Calu3 (cell line): ENCODE measurements around the gene MFN2. TPM values are rescaled to one million over a fixed set of nuclear protein-coding genes. Genes with fewer than 3 reads are reported as not detected.
"Not testable (repeated sequence)": the region's sequence is repeated elsewhere in the genome, so short reads cannot be mapped to it uniquely, and the experiment has no call there.

Source experiments
- BruUV-seq: library from RNA; stranded (reverse); fragments of 400-500 nt; replicated peaks from 2 replicates; lab custom pipeline; 2021; lab: Mats Ljungman, UMichigan
- CTCF ChIA-PET: fragments of 300-600 bp; sonication (Branson Sonifier 250); formaldehyde crosslinking; loops from one replicate; lab custom pipeline; 2022; ENCODE audit warnings: antibody characterized with exemption; lab: Charles Lee
- DNase-seq: peaks from one replicate; pipeline ENCODE4 v3.0.0; 2022
- H3K27ac Mint-ChIP-seq: one replicate; pipeline ENCODE4 v1.8.0; 2022; ENCODE audit warnings: mixed read lengths; ENCODE audit not compliant: unreplicated experiment
- H3K27me3 Mint-ChIP-seq: one replicate; pipeline ENCODE4 v1.8.0; 2022; ENCODE audit warnings: mixed read lengths; ENCODE audit not compliant: unreplicated experiment
- H3K36me3 Mint-ChIP-seq: one replicate; pipeline ENCODE4 v1.8.0; 2022; ENCODE audit warnings: mild to moderate bottlenecking, moderate library complexity, mixed read lengths; ENCODE audit not compliant: insufficient read depth, unreplicated experiment
- H3K4me1 Mint-ChIP-seq: one replicate; pipeline ENCODE4 v1.8.0; 2022; ENCODE audit warnings: mild to moderate bottlenecking, low read depth, mixed read lengths; ENCODE audit not compliant: unreplicated experiment
- H3K4me3 Mint-ChIP-seq: one replicate; pipeline ENCODE4 v1.8.0; 2022; ENCODE audit warnings: mild to moderate bottlenecking, low read depth, moderate library complexity, mixed read lengths; ENCODE audit not compliant: unreplicated experiment
- H3K9me3 Mint-ChIP-seq: one replicate; pipeline ENCODE4 v1.8.0; 2022; ENCODE audit warnings: low read depth, mixed read lengths; ENCODE audit not compliant: unreplicated experiment
- intact Hi-C: fragments of 100-400 bp; cut with micrococcal nuclease; formaldehyde crosslinking; loops from one replicate; pipeline ENCODE4 v1.10.0; 2022; ENCODE audit not compliant: unreplicated experiment
- total RNA-seq: library from RNA; stranded (reverse); gene quantifications from 2 replicates; pipeline ENCODE4 v1.2.3, GENCODE V29; 2022
- TF ChIP-seq, protein P1 (sequence below): fragments of 200-600 bp; IDR thresholded peaks from one replicate; pipeline ENCODE4 v1.8.0; 2022; ENCODE audit warnings: antibody characterized with exemption; ENCODE audit not compliant: unreplicated experiment

Gene MFN2
- total RNA-seq, 1 experiment from 2014 or later, result 61.8 TPM

DNA sequence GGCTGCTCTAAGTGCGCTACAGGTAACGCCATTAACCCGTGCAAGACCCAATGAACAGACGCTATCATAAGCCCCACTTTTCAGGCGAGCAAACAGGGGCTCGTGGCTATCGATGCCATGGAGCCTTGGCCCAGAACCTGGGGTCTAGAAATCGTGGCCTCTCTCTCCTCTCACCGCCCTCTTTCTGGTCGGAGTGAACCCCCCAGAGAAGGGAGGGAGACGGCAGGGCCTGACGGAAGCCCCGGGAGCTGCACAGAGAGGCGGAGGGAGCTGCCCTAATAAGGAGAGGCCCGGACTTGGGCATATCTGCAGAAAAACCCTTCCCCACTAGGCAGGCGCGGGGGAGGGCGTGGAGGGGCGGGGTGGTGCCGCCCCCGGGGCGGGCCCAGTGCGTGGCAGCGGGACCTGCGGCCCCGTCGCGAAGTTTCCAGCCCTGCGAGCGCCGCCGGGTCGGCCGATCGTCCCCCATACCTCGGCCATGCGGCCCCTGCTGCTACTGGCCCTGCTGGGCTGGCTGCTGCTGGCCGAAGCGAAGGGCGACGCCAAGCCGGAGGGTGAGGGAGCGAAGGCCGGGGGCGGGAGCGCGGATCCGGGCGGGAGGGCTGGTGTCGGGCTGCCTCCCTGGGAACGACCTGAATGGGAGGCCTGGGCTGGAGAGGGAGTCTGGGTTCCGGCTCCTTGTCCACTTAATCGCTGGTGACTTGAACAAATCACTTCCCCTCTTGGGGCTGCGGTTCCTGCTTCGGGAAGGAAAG lies 45.8 kb upstream of the MFN2 start, which contains the start of gene PLOD1:
Gene PLOD1, plus strand, starts transcription at position 416 of the 755 bp plus-strand sequence. Its CDS starts 63 bp downstream, at position 479.
- Mint-ChIP-seq H3K4me1 (no peaks in the 10 kb centered on the region), H3K27ac (no peak within 1 kb of the TSS), H3K36me3 (peaks cover 10% of the 10 kb centered on the region), H3K9me3 (no peaks in the 10 kb centered on the region), H3K4me3 (peak within 1 kb of the TSS; percentile 63), H3K27me3 (no peaks in the 10 kb centered on the region)
- CTCF ChIA-PET, result no interaction called here
- TF ChIP-seq, protein P1, sequence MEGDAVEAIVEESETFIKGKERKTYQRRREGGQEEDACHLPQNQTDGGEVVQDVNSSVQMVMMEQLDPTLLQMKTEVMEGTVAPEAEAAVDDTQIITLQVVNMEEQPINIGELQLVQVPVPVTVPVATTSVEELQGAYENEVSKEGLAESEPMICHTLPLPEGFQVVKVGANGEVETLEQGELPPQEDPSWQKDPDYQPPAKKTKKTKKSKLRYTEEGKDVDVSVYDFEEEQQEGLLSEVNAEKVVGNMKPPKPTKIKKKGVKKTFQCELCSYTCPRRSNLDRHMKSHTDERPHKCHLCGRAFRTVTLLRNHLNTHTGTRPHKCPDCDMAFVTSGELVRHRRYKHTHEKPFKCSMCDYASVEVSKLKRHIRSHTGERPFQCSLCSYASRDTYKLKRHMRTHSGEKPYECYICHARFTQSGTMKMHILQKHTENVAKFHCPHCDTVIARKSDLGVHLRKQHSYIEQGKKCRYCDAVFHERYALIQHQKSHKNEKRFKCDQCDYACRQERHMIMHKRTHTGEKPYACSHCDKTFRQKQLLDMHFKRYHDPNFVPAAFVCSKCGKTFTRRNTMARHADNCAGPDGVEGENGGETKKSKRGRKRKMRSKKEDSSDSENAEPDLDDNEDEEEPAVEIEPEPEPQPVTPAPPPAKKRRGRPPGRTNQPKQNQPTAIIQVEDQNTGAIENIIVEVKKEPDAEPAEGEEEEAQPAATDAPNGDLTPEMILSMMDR, result no peak
- peak; percentile 75 for DNase-seq
- BruUV-seq, result no TSS peak
- intact Hi-C loops, result no loop called here

DNA sequence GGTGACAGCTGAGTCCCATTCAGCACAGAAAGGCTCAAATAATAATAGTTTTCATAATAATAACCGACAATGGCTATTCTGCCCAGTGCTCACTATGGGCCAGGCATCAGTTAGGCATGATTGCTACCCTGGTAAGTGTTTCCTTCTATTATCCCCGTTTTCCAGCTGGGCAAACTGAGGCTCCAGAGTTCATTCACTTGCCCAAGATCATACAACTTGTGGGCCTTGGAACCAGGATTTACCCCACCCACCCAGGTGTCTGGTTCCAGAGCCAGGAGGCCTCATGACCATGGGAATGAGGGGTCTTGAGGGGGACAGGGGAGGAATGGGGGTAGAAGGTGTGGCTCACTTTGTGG lies 45.2 kb upstream of the MFN2 start:
- Mint-ChIP-seq H3K36me3 (peaks cover 10% of the 10 kb centered on the region), H3K4me3 (peak overlapping the region; percentile 63), H3K27me3 (no peaks in the 10 kb centered on the region), H3K4me1 (no peaks in the 10 kb centered on the region), H3K9me3 (no peaks in the 10 kb centered on the region), H3K27ac (no peak overlapping the region)
- intact Hi-C loops, result no loop called here
- DNase-seq, result no peak
- TF ChIP-seq, protein P1, result no peak
- BruUV-seq, result TSS peak; percentile 56
- CTCF ChIA-PET, result no interaction called here

DNA sequence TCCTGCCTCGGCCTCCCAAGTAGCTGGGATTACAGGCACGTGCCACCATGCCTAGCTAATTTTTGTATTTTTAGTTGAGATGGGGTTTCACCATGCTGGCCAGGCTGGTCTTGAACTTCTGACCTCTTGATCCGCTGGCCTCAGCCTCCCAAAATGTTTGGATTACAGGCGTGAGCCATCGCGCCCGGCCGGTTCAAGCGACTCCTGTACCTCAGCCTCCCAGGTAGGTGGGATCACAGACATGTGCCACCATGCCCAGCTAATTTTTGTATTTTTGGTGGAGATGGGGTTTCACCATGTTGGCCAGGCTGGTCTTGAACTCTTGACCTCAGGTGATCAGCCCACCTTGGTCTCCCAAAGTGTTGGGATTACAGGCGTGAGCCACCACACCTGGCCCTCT lies 44.5 kb upstream of the MFN2 start:
- H3K9me3 Mint-ChIP-seq, H3K27ac Mint-ChIP-seq, H3K4me1 Mint-ChIP-seq, H3K4me3 Mint-ChIP-seq, DNase-seq, intact Hi-C loops, CTCF ChIA-PET, H3K27me3 Mint-ChIP-seq, BruUV-seq: not testable (repeated sequence)
- peaks cover 16% of the 10 kb centered on the region for H3K36me3 Mint-ChIP-seq

DNA sequence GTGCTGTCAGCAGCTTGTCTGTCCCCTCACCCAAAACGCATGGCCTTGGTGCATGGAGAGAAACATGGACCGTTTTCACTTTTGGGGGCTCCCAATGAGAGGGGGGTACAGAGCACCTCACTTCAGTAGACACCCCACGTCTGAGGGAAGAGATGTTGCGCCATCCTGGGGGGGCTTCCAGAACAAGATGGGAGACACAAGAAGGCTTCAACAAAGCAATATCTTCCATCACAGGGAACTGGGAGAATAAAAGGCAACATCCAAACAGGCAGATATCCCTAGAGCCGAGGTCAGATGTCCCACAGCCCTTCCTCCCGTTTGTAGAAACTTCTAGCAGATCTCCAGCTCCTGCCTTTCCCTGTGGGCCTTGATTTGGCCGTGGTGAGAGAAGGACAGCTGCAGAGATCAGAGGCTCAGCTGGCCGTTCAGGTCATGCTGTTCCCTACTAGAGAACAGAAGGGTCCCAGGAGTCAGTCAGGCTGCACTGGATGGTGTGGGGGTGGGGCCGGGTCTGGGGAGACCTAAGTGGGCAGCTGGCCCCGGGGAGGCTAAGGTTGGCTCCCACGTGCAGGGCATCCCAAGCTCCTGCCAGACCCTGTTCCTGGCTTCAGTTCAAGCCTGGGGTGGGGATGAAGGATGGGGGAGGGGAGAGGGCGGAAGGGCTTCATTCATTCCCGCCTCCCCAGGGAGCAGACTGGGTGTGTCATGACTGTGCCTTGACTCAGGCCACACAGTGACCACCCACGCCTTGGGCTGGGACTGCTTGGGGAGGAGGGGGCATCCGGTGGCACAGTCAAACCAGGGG lies 41.3 kb upstream of the MFN2 start:
- Mint-ChIP-seq H3K27ac (no peak overlapping the region), H3K9me3 (no peaks in the 10 kb centered on the region), H3K4me1 (no peaks in the 10 kb centered on the region), H3K36me3 (peaks cover 22% of the 10 kb centered on the region), H3K4me3 (no peak overlapping the region), H3K27me3 (no peaks in the 10 kb centered on the region)
- CTCF ChIA-PET, result interaction anchor here (1.1 kb wide), 1 partner anchor 11 kb away, joined by 3 read pairs; no protein-coding TSS in a partner anchor
- intact Hi-C loops, result no loop called here
- DNase-seq, result no peak
- no TSS peak for BruUV-seq
- TF ChIP-seq, protein P1, result no peak

DNA sequence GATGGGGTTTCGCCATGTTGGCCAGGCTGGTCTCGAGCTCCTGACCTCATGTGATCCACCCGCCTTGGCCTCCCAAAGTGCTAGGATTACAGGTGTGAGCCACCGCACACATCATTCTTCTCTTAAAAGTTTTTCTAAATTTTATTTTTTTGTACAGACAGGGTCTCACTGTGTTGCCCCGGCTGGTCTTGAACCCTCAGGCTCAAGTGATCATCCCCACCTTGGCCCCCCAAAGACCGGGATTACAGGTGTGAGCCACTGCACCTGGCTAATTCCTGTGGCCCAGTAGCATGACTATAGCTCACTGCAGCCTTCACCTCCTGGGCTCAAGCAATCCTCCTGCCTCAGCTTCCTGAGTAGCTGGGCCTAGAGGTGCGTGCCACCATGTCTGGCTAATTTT lies 40.5 kb upstream of the MFN2 start:
- H3K27ac Mint-ChIP-seq, BruUV-seq, H3K4me3 Mint-ChIP-seq, DNase-seq, H3K27me3 Mint-ChIP-seq, H3K9me3 Mint-ChIP-seq, intact Hi-C loops, H3K4me1 Mint-ChIP-seq: not testable (repeated sequence)
- H3K36me3 Mint-ChIP-seq, result peaks cover 15% of the 10 kb centered on the region
- CTCF ChIA-PET, result interaction anchor here (1.1 kb wide), 1 partner anchor 11 kb away, joined by 3 read pairs; no protein-coding TSS in a partner anchor
